NCI-H82 treated with DMSO at 0.1 percent for 48 hours (cell line): ENCODE data around the gene MMP25.
"Not testable (repeated sequence)": the region's sequence is repeated elsewhere in the genome, so short reads cannot be mapped to it uniquely, and the experiment has no call there.

Experiments used
- DNase-seq: peaks from one replicate; lab custom pipeline; 2025; ENCODE audit not compliant: unreplicated experiment; lab: John Stamatoyannopoulos, UW

Gene MMP25

GRCh38 chr16:3071655-3072054 lies 25.3 kb downstream of the MMP25 start:
- DNase-seq: no peak

GRCh38 chr16:3072148-3072547 lies 25.8 kb downstream of the MMP25 start:
- not testable (repeated sequence) for DNase-seq

DNA sequence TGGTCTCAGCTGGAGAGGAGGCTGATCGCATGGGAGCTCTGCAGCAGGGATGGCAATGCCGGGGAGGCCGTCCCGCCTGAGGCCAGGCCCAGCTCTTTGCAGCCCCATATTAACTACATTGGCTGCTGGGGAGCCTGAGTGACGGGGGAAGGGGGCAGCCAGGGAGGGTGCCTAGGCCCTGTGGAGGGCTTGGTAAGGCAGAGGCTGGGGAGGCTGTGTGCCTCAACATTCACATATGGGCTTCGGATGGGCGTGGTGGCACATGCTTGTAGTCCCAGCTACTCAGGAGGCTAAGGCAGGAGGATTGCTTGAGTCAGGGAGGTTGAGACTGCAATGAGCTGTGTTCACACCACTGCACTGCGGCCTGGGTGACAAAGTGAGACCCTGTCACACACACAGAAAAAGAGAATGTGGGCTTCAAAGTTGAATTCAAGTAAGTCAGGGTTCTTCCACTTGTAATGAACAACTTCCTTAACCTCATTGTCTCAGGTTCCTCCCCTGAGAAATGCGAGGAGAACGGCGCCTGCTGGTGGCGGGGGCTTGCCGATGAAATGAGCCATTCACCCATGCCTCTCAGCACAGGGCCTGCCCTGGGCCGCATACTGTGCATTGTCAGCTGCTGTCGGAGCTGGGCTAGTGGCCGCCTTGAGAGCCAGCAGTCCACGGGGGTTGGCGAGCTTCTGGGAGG lies 26.4 kb downstream of the MMP25 start:
- DNase-seq: not testable (repeated sequence)

GRCh38 chr16:3073448-3073847 lies 27.1 kb downstream of the MMP25 start:
- no peak for DNase-seq

GRCh38 chr16:3074860-3075522 lies 28.6 kb downstream of the MMP25 start:
- DNase-seq: no peak

- no peak for DNase-seq
These were observed 29.2 kb downstream of the MMP25 start for GRCh38 chr16:3075523-3075915.

DNA sequence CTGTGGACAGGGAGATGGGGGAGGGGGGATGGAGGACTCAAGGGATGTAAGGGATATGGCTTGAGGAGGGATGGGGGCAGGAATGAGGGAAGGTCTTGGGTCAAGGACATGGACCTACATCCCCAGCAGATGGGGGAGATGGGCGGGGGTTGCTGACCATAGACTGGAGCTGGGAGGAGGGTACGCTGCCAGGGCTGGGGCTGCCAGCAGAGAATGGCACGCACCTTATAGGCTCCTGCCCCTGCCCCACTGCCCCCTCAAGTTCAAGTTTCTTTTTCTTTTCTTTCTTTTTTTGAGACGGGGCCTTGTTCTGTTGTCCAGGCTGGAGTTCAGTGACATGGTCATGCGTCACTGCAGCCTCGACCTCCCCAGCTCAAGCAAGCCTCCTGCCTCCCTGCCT lies 29.6 kb downstream of the MMP25 start:
- DNase-seq: not testable (repeated sequence)

DNA sequence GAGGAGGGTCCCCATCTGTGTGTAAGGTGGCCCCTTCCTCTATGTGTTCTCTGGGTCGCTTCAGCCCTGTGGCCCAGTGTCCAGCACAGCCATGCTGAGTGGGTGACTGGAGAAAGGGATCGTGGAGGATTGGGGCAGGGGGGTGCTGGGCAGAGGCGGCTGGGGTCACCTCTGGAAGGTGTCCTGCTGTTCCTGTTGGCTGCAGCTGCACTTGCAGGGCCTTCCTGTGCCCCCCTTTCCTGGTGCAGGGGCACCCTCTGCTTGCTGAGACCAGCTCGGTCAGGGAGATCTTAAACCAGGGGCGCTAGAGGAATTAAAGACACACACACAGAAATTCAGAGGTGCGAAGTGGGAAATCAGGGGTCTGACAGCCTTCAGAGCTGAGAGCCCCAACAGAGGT lies 30.2 kb downstream of the MMP25 start:
- no peak for DNase-seq

GRCh38 chr16:3080024-3080423 lies 33.7 kb downstream of the MMP25 start:
- DNase-seq: no peak

DNA sequence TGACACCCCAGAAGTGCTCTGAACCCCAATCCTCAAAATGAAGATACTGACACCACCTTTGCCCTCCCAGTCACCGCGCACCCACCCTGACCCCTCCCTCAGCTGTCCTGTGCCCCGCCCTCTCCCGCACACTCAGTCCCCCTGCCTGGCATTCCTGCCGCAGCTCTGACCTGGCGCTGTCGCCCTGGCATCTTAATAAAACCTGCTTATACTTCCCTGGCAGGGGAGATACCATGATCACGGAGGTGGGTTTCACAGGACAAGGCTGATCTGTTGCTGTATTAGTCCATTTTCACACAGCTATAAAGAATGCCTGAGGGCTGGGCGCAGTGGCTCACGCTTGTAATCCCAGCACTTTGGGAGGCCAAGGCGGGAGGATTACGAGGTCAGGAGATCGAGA lies 35.6 kb downstream of the MMP25 start:
- DNase-seq: not testable (repeated sequence)

DNA sequence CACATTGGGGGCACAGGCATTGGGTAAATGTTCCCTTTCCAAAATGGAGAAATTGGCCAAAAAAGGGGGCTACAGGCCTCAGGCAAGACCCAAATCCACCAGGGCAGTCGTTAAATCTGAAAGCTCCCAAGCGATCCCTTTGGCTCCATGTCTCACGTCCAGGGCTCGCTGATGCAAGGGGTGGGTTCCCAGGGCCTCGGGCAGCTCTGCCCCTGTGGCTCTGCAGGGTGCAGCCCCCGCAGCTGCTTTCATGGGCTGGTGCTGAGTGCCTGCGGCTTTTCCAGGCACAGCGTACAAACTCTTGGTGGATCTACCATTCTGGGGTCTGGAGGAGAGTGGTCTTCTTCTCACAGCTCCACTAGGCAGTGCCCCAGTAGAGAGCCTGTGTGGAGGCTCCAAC lies 37.0 kb downstream of the MMP25 start:
- DNase-seq: not testable (repeated sequence)

GRCh38 chr16:3084491-3084890 lies 38.1 kb downstream of the MMP25 start:
- DNase-seq: no peak

DNA sequence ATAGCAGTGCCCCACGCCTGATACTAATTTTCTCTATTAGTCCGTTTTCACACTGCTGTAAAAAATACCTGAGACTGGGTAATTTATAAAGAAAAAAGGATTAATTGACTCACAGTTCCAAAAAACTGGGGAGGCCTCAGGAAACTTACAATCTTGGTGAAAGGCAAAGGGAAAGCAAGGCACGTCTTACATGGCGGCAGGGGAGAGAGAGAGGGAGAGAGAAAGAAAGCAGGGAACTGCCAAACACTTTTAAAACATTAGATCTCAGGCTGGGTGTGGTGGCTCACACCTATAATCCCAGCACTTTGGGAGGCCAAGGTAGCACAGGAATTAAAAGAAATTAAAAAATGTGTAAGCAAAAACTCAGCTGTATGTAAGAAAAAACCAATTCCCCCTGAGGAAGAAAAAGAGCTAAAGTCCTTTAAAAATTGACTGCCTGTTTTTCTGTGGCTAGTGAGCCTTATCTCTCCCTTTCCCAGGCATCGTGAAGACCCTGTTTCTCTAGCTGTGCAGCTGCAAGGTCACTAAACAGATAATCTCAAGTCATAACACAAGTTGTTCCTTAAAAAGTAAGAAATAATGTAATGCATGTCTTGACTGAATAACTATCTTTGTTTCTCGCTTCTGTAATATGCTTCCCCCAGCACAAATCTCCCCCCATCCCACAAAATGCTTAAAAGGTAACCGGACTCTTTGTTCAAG lies 38.8 kb downstream of the MMP25 start:
- no peak for DNase-seq

DNA sequence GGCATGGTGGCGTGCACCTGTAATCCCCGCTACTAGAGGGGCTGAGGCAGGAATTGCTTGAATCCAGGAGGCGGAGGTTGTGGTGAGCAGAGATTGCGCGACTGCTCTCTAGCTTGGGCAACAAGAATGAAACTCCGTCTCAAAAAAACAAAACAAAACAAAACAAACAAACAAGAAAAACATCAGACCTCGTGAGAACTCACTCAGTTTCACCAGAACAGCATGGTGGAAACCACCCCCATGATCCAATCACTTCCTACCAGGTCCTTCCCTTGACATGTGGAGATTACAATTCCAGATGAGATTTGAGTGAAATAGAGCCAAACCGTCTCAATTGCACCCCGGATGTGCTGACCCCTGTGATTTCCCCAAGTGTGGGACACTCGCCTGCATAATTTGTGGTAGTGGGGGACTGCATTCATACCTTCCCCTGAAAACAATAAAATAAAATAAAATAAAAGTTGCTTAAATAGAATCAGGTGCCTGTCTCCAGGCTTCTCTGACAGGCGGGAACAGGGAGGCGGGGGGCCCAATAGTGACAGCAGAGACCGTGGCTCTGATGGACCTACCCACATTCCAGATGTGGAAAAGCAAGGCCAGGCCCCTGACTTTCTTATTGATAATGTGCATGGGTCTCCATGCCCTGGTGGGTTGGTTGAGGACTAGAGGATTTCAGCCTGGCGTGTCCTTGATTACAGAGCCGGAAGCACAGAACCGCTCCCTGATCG lies 39.7 kb downstream of the MMP25 start:
- no peak for DNase-seq

GRCh38 chr16:3086596-3087242 lies 40.4 kb downstream of the MMP25 start:
- DNase-seq: no peak

- DNase-seq: no peak
These were observed 41.2 kb downstream of the MMP25 start for GRCh38 chr16:3087243-3088235.

- no peak for DNase-seq
These were observed 42.1 kb downstream of the MMP25 start for GRCh38 chr16:3088450-3088849.

DNA sequence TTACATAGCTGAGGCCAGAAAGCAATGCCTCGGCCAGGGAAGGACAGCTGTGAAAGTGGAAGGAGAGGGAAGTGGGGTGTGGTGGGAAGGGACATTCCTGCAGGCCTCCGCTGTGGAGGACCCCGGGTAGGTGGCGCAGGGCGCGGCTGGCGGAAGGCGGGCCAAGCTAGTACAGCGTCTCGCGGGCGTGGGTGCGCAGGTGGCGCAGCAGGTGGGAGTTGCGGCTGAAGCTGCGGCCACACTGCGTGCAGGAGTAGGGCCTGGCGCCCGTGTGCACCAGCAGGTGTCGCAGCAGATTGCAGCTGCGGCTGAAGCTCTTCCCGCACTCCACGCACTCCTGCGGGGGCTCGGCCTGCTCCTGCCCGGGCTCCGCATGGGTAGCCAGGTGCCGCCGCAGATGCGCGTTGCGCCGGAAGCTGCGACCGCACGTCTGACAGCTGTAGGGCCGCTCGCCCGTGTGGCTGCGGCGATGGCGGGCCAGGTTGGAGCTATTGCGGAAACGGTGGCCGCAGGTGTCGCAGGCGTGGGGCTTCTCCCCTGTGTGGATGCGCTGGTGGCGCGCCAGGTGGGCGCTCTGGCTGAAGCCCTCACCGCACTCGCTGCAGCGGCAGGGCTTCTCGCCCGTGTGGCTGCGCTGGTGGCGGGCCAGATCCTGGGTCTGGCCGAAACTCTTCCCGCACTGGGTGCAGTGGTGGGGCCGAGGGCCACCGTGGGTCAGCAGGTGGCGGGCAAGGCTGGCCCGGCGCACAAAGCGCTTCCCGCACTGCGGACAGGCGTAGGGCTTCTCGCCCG lies 42.8 kb downstream of the MMP25 start:
- DNase-seq: no peak
